Ammon's horn (tissue), 1 donor: ENCODE results near the gene PRB2.
"Not testable (repeated sequence)": the region's sequence is repeated elsewhere in the genome, so short reads cannot be mapped to it uniquely, and the experiment has no call there.

ENCODE experiments used
- DNase-seq: peaks from one replicate; pipeline ENCODE4 v3.0.0-alpha.2; 2016; ENCODE audit warnings: low spot score

PRB2 gene

GRCh38 chr12:11395467-11395866 is at the start of gene PRB2:
TSS of gene PRB2 (minus strand) at chr12:11395567. CDS start at chr12:11395529, 38 bp downstream.
- DNase-seq = not testable (repeated sequence)

GRCh38 chr12:11437966-11438365 is 42.6 kb upstream of the PRB2 start:
- no peak for DNase-seq

- no peak for DNase-seq
These were observed 38.3 kb upstream of the PRB2 start for GRCh38 chr12:11433664-11434063.

- no peak for DNase-seq
These were observed 36.1 kb upstream of the PRB2 start for GRCh38 chr12:11431486-11431885.

GRCh38 chr12:11427341-11427740 is 32.0 kb upstream of the PRB2 start:
- DNase-seq = peak; percentile 5

- DNase-seq = no peak
These were observed 17.4 kb upstream of the PRB2 start for GRCh38 chr12:11412731-11413130.

- DNase-seq = no peak
These were observed 12.7 kb upstream of the PRB2 start for GRCh38 chr12:11408096-11408495.

- DNase-seq = no peak
These were observed 2.0 kb upstream of the PRB2 start for GRCh38 chr12:11397366-11397765.

- not testable (repeated sequence) for DNase-seq
These were observed 3.9 kb downstream of the PRB2 start for GRCh38 chr12:11391456-11391855.

GRCh38 chr12:11377420-11377819 is 17.9 kb downstream of the PRB2 start:
- DNase-seq = not testable (repeated sequence)

GRCh38 chr12:11361151-11361550 is 34.2 kb downstream of the PRB2 start:
- DNase-seq = no peak

GRCh38 chr12:11360205-11360883 is 35.0 kb downstream of the PRB2 start:
- DNase-seq = not testable (repeated sequence)

- DNase-seq = not testable (repeated sequence)
These were observed 43.6 kb downstream of the PRB2 start for GRCh38 chr12:11351736-11352135.

- no peak for DNase-seq
These were observed 46.9 kb downstream of the PRB2 start for GRCh38 chr12:11348439-11348838.

GRCh38 chr12:11347810-11348209 is 47.6 kb downstream of the PRB2 start:
- no peak for DNase-seq

- DNase-seq = no peak
These were observed 50.9 kb downstream of the PRB2 start for GRCh38 chr12:11344500-11344899.
